Measurements from ENCODE around the gene CALCOCO1. TPM values are rescaled to one million over a fixed set of nuclear protein-coding genes. Genes with fewer than 3 reads are reported as not detected.
A peak's percentile ranks its signal among the peaks of the same experiment; 100 is the strongest.
"Not testable (repeated sequence)": the region's sequence is repeated elsewhere in the genome, so short reads cannot be mapped to it uniquely, and the experiment has no call there.

CALCOCO1 gene
- total RNA-seq, 1 donor from 2014 or later, result 179 TPM

DNA sequence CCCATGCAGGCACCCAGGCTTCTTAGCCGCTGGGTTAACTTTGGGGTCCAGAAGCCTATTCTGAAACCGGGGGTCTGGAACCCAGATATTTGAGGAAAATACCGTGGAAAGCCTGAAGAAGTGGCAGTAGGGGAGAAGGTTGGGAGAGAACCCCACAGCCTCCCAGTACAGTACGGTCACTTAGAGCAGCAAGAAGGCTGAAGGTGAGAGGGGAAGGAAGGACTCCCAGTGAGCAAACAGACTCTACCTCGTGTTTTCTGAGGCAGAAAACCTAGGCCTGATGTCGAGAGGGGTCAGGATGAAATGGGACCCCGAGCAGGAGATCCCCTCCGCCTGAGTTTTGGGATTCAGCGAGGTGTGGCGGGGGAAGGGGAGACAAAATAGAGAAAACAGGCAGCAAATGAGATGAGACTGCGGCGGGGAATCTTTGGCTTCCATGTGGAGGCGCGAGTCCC is 10.7 kb upstream of the CALCOCO1 start:
- DNase-seq, result no peak
- intact Hi-C loops (cut with DNase I), result no loop called here
- ATAC-seq (ENCODE audit: poor library complexity), result no peak

DNA sequence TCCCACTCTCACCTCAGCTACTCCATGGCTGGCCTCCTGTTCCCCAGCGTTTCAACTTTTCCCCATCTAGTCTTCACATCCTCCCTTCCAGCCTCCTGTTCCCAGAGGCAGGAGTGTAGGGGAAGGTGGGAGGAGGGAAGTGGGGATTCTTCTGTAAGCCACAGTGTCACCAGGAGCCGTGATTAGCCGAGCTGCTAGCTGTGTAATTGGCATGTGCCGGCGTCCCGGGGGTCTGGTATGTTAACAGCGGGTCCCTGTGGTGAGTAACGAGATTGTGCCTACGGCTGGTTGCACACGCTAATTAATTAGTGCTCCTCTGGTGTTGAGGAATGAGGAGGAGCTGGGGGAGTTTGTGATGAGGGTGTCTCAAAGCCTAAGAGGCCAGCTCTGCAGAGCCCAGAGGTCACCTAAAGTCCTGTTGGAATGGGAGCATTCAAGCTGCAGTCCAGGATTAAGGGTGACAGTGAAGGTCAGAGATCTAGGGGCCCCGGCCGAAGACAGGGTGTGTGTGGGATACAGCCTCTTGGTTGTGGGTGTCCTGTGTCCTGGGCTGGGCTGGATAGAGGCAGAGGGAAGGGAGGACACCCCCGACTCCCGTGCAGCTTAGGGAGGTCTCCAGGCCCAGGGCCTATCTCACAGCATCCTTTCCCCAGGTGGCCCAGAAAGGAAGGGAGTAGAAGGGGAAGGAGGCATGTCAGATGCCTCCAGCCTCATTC is 10.0 kb upstream of the CALCOCO1 start:
- ATAC-seq (ENCODE audit: poor library complexity) (no peak), DNase-seq (no peak)
- intact Hi-C loops (cut with DNase I), result no loop called here

DNA sequence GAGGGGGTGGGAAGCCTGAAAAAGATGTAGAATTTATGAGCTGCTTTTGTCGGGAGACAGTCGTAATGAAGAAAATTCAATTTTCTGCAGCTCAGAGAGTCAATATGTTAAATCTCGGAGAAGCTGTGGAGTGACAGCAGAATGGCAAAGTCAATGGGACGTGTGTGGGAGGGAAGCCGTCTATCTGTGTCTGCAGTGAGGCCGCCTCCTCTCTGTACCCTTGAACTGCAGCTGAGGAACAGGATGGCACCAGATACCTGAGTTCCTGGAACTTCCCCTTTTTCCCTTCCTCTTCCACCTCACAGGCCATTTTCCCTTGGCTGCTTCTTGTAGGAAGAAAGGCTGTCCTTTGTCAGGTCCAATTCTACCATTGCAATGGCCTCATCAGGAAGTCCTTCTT is 9.3 kb upstream of the CALCOCO1 start:
- intact Hi-C loops (cut with DNase I), result no loop called here
- DNase-seq, result no peak
- no peak for ATAC-seq (ENCODE audit: poor library complexity)

DNA sequence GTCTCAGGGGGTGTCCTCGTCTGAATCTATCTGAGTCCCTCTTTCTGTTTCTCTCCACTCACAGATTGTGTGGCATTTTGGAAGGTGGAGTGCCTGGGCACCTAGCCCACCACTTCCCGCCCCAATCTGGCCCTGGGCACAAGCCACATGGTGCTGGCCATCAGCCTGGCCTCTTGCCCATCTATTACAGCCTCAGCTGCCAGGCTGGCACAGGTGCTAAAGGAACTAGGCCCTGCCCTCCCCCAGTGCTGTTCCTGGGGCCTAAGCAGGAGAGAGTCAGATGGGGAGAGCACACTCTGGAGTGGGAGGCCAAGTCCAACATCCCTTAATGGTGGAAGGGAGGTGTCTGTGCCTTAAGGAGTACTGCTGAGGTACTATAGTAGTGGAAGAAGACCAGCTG is 8.3 kb upstream of the CALCOCO1 start:
- ATAC-seq (ENCODE audit: poor library complexity) (peak; percentile 74), DNase-seq (peak; percentile 61)
- intact Hi-C loops (cut with DNase I), result no loop called here

DNA sequence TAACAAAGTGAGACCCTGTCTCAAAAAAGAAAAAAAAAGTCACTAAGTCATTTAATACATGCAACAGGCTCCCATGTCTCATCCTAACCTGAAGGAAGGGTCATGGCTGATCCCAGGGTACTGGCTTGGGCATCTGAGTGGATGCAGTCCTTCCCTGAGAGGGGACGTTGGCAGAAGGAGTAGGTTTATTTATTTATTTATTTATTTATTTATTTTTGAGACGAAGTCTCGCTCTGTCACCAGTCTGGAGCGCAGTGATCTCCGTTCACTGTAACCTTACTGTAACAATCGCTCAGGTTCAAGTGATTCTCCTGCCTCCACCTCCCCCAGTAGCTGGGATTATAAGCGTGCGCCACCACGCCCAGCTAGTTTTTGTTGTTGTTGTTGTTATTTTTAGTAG is 7.2 kb upstream of the CALCOCO1 start:
- ATAC-seq (ENCODE audit: poor library complexity) (no peak), DNase-seq (no peak)
- intact Hi-C loops (cut with DNase I), result no loop called here

DNA sequence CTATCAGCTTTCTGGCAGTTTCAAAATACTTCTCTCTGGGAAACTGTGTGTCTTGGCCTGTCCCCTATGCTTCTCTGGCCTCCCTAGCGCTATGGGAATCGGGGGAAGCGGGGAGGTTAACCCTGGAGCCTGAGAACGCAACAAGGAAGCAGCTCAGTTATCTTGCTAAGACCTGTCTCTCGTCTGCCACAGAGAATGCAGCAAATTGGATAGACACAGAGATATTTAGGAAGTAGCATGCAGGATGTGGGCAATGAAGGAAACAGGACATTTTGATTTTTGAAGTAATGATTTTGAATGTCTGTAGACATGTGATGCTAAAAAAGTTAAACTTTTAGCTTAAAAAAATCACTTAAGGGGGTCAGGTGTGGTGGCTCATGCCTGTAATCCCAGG is 6.6 kb upstream of the CALCOCO1 start:
- ATAC-seq (ENCODE audit: poor library complexity) (no peak), DNase-seq (no peak)
- intact Hi-C loops (cut with DNase I), result no loop called here

DNA sequence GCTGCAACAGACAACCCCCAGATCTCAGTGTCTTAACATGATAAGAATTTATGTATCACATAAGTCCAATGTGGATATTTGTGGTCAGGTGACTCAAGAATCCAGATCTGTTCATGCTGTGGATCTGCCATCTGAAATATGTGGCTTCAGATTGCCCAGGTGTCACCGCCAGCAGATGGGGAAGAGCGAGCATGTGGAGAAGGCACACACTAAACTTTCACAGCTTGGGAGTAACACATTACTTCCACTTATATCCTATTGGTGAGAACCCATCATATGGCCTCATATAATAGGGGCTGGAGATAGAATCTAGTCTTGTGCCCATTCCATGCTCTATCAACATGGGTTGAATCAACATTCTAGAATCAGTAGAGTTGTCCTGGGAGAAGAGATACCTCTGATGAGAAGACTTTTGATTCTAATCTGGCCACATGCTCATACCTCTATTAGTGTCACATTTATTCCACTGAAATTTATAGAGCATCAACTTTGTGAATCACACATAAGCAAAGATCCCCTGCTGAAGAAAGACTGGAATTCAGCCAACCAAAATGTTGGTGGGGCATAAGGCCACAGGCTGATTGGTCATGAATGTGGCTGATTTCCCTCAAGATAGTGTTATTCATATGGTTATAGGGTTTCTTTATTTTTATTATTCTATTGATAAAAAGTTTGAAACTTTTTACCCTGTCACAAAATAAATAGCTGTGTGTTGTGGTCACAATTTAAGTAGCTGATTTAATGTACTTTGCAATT is 6.0 kb upstream of the CALCOCO1 start:
- intact Hi-C loops (cut with DNase I), result no loop called here
- ATAC-seq (ENCODE audit: poor library complexity) (no peak), DNase-seq (no peak)

DNA sequence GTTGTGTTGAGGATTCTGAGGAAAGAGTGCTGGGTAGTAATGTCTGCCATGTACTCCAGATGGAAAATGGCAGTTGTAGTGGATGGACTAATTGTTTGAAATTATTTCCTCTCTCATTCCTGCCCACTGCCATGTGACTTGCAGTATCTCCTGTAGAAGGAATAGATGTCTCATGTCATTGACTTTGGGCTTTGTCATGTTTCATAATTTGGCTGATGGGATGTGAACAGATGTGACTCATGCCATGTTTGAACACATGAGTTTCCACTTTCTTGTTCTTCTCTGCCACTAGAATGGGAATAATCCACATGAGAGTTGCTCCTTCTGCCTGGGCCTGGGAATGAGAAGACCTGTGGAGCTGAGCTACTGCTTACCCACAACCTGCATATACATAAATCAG is 2.4 kb upstream of the CALCOCO1 start:
- no peak for DNase-seq
- ATAC-seq (ENCODE audit: poor library complexity), result no peak

DNA sequence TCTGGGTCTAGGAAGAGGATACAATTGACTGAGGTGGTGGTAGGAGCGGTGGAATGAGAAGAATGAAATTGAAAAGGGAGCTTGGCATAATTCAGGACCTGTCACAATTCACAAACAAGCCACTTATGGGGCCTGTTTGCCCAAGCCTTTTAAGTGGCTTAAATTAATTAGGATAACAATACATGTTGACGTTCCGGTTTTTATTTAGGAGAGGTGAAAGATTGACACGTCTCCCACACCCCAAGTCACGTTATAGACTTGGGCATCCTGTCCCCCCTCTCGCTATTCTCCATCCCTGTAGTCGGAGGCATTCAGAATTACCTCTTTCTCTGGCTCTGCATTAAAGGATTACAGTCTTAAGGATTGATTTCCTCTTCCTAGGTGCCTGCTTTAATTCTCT is 954 bp upstream of the CALCOCO1 start:
- ATAC-seq (ENCODE audit: poor library complexity) (no peak), DNase-seq (no peak)
- intact Hi-C loops (cut with DNase I), result no loop called here

More for the DNA sequence above, 2.4 kb upstream of the CALCOCO1 start:
- intact Hi-C loops (cut with DNase I), result no loop called here

DNA sequence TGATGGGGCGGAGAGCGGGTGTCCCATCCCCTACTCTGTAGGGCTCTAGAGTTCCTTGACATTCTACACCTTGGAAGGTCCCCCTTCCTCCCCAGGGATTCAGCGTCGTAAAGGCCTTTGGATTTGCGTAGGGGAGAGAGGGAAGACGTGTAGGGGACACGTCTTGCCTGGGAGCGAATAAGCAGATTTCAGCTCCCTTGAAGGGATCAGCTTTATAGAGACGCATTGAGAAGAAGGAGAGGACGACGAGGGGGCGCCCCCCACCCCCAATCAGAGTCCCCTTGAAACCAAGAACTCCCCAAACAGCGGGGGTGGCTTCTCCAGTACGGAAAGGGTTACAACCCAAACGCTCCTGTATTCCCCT is 324 bp downstream of the CALCOCO1 start:
- intact Hi-C loops (cut with DNase I), result no loop called here
- ATAC-seq (ENCODE audit: poor library complexity) (peak; percentile 3), DNase-seq (no peak)

DNA sequence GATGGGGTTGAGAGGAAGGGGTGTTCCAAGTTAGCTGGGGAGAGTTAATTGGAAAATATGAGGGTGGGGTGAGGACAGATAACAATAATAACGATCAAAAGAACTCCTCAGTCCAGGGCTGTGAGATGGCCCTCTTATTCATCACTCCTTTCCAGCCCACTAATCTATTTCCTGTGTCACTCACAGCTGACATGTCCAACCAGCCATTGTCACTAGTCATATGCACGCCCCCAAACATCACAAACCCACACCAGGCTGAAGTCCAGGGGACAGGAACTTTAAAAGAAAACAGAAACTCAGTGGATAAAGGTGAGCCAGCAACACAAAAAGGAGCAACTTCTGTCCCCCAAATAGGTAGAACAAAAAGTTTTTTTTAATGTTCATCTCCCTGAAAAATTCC is 911 bp downstream of the CALCOCO1 start:
- intact Hi-C loops (cut with DNase I), result no loop called here
- DNase-seq, result no peak
- ATAC-seq (ENCODE audit: poor library complexity), result no peak

DNA sequence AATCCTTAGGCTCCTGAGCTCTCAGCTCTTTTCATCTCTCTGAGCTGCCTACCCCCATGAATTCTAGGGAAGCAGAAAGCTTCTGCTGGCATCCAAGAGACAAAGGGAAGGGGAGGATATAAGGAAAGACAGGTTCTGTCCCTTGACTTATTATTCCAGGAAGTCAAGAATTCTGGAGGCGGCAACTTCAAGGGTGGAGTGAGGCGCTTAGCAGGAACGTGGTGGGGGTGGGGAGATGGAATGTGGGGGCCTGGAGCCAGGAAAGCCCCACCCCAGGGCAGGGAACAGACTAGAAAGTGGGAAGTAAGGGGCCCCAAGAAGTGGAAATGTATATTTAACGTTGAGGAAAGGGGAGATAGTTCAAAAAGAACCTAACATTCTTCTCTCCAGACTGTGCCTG is 1.4 kb downstream of the CALCOCO1 start:
- DNase-seq (no peak), ATAC-seq (ENCODE audit: poor library complexity) (no peak)
- intact Hi-C loops (cut with DNase I), result no loop called here

DNA sequence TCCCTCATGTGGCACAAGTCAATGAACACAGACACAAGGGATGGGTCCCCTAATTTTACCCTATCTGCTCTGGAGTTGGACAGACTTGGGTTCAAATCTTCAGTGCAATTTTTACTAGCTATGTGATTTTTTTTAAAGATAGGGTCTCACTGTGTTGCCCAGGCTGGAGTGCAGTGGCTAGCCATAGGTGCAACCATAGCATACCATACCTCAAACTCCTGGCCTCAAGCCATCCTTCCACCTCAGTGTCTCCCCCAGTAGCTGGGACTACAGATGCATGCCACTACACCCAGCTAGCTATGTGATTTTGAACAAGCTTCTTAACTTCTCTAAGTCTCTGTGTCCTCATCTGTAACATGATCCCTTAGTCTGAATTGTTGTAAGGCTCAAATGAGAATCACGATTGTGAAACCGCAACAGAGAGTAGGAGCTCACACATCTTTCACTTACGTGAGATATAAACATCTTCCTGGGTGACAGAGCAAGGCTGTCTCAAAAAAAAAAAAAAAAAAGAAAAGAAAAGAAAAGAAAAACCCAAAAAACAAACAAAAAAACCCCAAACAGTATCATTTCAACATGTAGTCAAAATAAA is 4.7 kb downstream of the CALCOCO1 start:
- DNase-seq (no peak), ATAC-seq (ENCODE audit: poor library complexity) (no peak)
- intact Hi-C loops (cut with DNase I), result no loop called here

DNA sequence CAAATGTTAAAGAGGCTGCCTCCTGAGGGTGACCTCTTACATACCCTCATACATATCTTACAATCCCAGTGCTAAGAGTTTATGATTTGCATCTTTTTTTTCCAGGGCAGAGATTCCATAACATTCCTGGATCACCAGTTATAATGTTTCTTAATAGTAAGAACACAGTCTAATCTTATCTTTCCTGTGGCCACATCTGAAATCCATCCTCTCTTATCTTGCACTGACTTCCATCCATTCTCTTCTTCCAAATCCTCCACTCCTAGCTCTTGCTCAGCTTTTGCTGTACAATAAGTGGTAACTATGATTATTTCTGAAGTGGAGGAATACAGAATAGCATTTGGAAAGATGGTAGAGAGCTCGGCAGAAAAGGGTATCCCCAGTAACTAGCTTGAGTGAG is 6.3 kb downstream of the CALCOCO1 start:
- no peak for DNase-seq
- no peak for ATAC-seq (ENCODE audit: poor library complexity)
- intact Hi-C loops (cut with DNase I), result no loop called here

DNA sequence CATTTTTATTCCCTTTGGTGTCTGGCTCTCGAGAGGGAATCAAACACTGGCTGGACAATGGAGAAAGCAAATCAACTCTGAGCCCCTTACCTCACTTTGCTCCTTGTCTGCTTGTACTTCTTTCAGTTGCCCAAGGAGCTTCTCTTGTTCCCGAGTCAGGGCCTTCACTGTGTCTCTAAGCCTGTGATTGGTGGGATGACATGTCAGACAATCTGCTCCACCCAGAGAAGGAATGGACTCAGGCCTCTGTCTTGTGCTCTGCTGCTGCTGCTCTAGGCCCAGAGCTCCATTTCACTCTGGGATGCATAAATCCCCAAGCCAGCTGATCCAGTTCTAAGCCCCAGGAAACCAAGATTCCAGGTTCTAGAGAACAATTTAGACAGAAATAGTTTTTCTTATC is 7.6 kb downstream of the CALCOCO1 start:
- no peak for DNase-seq
- no peak for ATAC-seq (ENCODE audit: poor library complexity)
- intact Hi-C loops (cut with DNase I), result no loop called here

DNA sequence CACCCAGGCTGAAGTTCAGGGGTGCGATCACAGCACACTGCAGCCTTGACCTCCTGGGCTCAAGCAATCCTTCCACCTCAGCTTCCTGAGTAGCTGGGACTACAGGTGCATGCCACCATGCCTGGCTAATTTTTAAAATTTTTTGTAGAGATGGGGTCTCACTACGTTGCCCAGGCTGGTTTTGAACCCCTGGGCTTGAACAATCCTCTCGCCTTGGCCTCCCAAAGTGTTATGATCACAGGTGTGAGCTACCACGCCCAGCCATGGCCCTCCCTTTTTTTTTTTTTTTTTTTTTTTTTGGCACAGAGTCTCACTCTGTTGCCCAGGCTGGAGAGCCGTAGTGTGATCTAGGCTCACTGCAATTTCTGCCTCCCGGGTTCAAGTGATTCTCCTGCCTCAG is 8.7 kb downstream of the CALCOCO1 start:
- ATAC-seq (ENCODE audit: poor library complexity); DNase-seq; intact Hi-C loops (cut with DNase I): not testable (repeated sequence)

DNA sequence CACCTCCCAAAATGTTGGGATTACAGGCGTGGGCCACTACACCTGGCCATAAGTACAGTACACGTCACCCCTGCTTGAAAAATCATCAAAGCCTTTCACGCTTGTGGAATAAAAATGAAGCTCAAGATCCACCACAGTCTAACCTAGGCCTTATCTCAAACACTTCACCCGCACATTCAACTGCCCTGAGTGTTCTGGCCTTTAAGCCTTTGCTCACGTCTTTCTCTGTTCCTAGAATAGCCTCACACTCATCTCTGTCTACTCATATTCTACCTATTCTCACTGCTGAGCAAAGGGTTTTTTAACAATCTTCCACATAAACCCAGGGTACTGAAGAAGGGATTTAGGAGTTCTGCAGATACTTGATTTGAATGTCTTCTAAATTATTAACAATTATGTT is 9.9 kb downstream of the CALCOCO1 start:
- no peak for DNase-seq
- intact Hi-C loops (cut with DNase I), result no loop called here
- ATAC-seq (ENCODE audit: poor library complexity), result peak; percentile 91

DNA sequence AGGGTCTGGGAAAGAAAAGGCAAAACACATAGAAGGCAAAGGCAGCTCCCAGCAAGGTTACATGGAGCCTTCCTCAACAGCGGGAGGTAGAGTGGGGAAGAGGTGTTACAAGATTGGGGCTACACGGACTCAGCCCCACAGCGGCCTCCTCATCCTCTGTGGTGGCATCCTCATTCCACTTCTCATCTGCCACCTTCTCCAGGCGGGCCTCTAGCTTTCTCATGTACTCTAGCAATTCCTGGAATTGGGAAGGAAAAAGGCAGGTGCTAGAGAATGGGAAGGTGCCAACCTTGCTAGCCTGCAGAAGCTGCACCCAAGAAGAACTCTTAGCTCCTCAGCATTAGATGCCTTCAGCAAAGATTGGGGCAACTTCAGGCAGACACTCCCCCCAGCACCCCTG is 13.2 kb downstream of the CALCOCO1 start:
- no peak for DNase-seq
- no peak for ATAC-seq (ENCODE audit: poor library complexity)
- intact Hi-C loops (cut with DNase I), result no loop called here

DNA sequence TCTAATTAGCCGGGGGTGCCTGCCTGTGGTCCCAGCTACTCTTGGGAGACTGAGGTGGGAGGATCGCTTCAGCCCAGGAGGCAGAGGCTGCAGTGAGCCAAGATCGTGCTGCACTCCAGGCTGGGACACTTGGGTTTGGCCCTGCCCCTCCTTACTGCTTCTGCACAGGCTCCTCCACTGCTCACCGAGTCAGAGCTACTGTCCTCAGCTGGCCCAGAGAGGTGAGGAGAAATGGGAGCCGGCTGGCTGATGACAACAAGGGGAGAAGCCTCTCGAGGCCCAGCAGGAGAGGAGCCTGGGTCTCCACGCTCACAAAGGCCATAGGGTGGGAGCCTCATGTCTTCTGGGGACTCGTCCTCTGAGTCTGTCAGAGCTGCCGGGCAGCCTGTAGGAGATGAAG is 13.7 kb downstream of the CALCOCO1 start:
- intact Hi-C loops (cut with DNase I), result no loop called here
- no peak for DNase-seq

DNA sequence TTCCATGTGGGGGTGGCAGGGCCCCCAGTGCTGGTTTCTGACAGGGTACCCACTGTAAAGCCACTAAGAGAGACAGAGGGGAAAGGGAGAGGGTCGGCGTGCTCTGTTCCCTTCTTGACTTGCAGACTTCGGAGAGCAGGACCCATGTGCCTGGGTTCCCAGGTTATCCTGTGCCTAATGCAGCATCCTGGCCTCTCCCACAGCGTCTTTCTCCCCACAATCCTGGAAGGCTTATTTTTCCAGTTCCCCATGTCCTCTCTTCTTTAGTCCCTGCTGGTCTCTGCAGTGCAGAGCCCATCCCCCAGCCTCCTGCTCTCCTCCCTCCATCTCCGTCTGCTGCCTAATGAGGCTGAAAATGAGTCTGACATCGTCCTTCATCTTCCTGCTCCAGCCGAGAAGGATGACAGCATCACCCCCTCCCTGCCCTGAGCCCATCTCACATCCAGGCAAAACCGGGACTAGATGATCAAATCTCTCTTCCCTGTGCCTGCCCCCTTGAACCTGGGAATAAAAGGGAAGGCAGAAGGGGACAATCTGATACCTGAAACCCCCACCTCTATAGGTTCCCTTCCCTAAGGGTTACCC is 15.1 kb downstream of the CALCOCO1 start:
- intact Hi-C loops (cut with DNase I), result no loop called here
- no peak for DNase-seq
- ATAC-seq (ENCODE audit: poor library complexity), result no peak

More for the DNA sequence above, 13.7 kb downstream of the CALCOCO1 start:
- ATAC-seq (ENCODE audit: poor library complexity), result no peak
